AG04450 (cell line): ENCODE measurements around the gene LSM6. TPM values are rescaled to one million over a fixed set of nuclear protein-coding genes. Genes with fewer than 3 reads are reported as not detected.

ENCODE experiments used
- CTCF ChIA-PET: fragments of 300-600, 350-600 bp; formaldehyde crosslinking; extraction: SDS; loops from one replicate; lab custom pipeline; 2022; ENCODE audit warnings: antibody characterized with exemption, inconsistent platforms; lab: Charles Lee
- POLR2A ChIA-PET: fragments of 350-600 bp; formaldehyde crosslinking; extraction: SDS; loops from one replicate; lab custom pipeline; 2021; ENCODE audit warnings: antibody characterized with exemption, inconsistent platforms; lab: Yijun Ruan, JAX
- DNase-seq: peaks from one replicate; pipeline ENCODE4 v3.0.0-alpha.2; 2011; ENCODE audit warnings: low read depth, low spot score
- H3K27ac ChIP-seq: one replicate; pipeline ENCODE4 v1.5.1; 2012; ENCODE audit warnings: low read depth, low read length, control low read depth
- H3K27me3 ChIP-seq: one replicate; pipeline ENCODE4 v1.6.0; 2012; ENCODE audit warnings: low read length; ENCODE audit not compliant: control insufficient read depth, insufficient read depth
- H3K4me3 ChIP-seq: 2 replicates; pipeline ENCODE4 v1.5.1; 2011; ENCODE audit warnings: mild to moderate bottlenecking, low read depth, low read length, control low read depth
- H3K9me3 ChIP-seq: 2 replicates; pipeline ENCODE4 v1.5.1; 2012; ENCODE audit warnings: low read length; ENCODE audit not compliant: control insufficient read depth, insufficient read depth
- polyA plus RNA-seq: library from polyadenylated mRNA; depleted of rRNA; stranded (reverse); fragments of >200 nt; gene quantifications from 2 replicates; pipeline ENCODE4 v1.2.3, GENCODE V29; 2011
- TF ChIP-seq, protein P1 (sequence below): IDR thresholded peaks from 2 replicates; pipeline ENCODE4 v1.5.1; 2011; ENCODE audit warnings: low read depth, low read length, control low read depth, inconsistent platforms

Gene LSM6
- polyA plus RNA-seq, 1 experiment, result 17.6 TPM

DNA sequence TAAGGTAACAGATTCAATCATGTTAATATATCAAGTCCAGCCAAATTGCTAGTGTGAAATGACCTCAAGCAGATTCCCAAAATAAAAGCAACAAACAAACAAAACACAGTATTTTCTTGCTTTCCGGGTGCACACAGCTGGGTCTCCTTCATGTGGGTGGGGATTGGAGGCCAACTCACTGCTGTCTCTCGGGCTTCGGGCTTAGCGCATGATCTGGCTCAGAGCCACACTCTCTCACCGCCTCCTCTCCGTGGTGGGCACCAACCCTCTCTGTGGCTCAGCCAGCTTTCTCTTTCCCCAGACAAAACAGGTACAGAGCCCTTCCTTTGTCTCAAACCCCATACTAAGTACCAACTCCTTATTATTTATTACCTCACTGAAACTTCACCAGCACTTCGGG, 35.9 kb downstream of the LSM6 start:
- ChIA-PET POLR2A (no interaction called here), CTCF (no interaction called here)
- Histone ChIP-seq H3K27ac (no peak overlapping the region), H3K9me3 (no peaks in the 10 kb centered on the region), H3K4me3 (no peak overlapping the region), H3K27me3 (peaks cover 1% of the 10 kb centered on the region)
- TF ChIP-seq, protein P1, sequence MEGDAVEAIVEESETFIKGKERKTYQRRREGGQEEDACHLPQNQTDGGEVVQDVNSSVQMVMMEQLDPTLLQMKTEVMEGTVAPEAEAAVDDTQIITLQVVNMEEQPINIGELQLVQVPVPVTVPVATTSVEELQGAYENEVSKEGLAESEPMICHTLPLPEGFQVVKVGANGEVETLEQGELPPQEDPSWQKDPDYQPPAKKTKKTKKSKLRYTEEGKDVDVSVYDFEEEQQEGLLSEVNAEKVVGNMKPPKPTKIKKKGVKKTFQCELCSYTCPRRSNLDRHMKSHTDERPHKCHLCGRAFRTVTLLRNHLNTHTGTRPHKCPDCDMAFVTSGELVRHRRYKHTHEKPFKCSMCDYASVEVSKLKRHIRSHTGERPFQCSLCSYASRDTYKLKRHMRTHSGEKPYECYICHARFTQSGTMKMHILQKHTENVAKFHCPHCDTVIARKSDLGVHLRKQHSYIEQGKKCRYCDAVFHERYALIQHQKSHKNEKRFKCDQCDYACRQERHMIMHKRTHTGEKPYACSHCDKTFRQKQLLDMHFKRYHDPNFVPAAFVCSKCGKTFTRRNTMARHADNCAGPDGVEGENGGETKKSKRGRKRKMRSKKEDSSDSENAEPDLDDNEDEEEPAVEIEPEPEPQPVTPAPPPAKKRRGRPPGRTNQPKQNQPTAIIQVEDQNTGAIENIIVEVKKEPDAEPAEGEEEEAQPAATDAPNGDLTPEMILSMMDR, result no peak
- no peak for DNase-seq

DNA sequence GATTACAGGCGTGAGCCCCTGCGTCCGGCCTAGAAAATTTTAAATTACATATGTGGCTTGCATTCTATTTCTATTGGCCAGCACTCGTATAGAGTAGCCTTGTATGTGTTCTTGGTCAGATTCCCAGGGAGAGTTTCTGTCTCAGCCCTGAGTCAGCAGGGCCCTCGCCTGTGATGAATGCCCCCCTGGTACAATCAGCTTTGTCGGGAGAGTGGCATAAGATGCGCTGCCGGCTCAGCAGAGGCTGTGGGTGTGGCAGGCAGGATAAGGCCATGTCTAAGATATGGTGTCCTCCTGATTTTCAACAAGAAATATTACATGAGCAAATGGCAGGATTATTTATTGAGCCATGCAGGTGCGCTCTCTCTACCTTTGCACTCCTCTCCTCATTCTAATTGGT, 37.3 kb downstream of the LSM6 start:
- H3K27ac ChIP-seq, result no peak overlapping the region
- no peak for DNase-seq
- no peaks in the 10 kb centered on the region for H3K27me3 ChIP-seq
- H3K4me3 ChIP-seq, result no peak overlapping the region
- POLR2A ChIA-PET, result no interaction called here
- H3K9me3 ChIP-seq, result no peaks in the 10 kb centered on the region
- CTCF ChIA-PET, result interaction anchor here (1.4 kb wide), 1 partner anchor 30 kb away, joined by 3 read pairs; no protein-coding TSS in a partner anchor
- TF ChIP-seq, protein P1, result no peak

DNA sequence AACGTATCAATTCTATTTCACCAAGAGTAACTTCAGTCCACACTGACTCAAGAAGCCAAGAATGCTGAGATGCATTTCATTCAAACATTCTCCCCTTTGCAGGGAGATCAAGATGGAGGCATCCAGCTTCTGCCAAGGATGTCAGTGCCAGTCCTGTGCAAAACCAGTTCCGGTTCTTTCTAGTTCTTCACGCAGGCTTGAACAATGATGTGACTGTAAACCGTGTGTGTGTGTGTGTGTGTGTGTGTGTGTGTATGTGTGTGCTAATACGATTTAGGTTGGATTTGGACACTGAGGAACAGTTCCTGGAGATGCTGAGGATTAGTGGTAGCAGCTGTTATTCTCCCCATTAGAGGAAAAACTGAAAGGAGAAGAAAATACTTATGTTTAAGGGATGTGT, 38.7 kb downstream of the LSM6 start, which contains the start of gene REELD1:
Gene REELD1 (plus strand): TSS at position 301 of the 400 bp plus-strand sequence. CDS start 2,415 bp downstream, outside the sequence.
- H3K9me3 ChIP-seq, result no peaks in the 10 kb centered on the region
- ChIA-PET CTCF (interaction anchor here (1.4 kb wide), 1 partner anchor 28 kb away, joined by 3 read pairs; no protein-coding TSS in a partner anchor), POLR2A (no interaction called here)
- H3K4me3 ChIP-seq, result no peak within 1 kb of the TSS
- TF ChIP-seq, protein P1, result no peak
- H3K27ac ChIP-seq, result no peak within 1 kb of the TSS
- H3K27me3 ChIP-seq, result no peaks in the 10 kb centered on the region
- DNase-seq, result no peak

DNA sequence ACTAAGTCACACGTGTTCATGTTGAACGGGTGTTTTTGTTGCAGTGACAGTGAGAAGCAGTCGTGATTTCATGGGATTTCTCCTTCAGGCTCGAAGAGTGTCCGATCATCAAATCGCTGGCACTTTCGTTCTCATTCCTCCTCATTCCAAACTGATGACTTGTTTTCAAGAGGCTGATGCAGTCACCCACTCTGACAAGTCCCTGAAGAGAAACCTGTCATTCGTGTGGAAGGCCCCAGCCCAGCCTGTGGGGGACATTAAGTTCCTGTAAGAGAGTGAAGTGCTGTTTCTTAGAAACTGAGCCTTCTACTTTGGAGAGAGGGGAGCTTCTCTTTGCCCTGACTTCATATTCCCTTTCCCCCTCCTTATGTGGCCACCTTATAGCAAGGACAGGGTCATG, 46.8 kb downstream of the LSM6 start:
- Histone ChIP-seq H3K27me3 (no peaks in the 10 kb centered on the region), H3K4me3 (no peak overlapping the region), H3K27ac (no peak overlapping the region), H3K9me3 (no peaks in the 10 kb centered on the region)
- ChIA-PET POLR2A (no interaction called here), CTCF (interaction anchor here (1.4 kb wide), 1 partner anchor 20 kb away, joined by 5 read pairs; no protein-coding TSS in a partner anchor)
- no peak for DNase-seq
- TF ChIP-seq, protein P1, result no peak

DNA sequence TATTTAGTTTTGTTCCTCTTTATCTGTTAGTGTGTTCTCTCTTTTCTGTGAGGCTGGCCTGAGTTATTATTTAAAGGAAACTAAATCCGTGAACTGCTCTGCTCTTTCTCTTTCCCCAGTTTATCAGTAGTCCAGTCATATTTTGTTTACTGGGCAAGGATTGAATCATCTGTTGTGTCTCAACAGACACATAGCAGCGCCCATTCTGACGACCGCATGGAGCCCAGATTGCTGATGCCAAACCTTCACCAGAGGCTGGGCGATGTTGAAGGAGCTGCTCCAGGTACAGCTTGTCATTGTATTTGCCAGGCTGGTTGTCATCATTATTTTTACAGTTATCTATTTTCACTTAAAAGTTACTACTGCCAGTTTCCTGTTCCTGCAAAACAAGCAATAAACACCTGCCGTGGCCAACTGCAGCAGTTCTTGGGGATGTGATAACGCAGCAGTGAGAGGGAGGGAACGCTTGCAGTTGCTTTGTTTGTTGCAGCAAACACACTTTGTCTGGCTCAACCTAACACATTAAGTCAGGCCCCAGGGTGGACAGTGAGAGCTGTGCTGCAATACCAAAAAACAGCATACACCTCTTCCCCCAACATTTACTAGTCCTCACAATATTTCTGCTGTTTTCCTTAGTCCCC, 48.9 kb downstream of the LSM6 start:
- no peaks in the 10 kb centered on the region for H3K27me3 ChIP-seq
- ChIA-PET POLR2A (no interaction called here), CTCF (no interaction called here)
- no peak overlapping the region for H3K27ac ChIP-seq
- no peak overlapping the region for H3K4me3 ChIP-seq
- H3K9me3 ChIP-seq, result no peaks in the 10 kb centered on the region
- TF ChIP-seq, protein P1, result no peak
- no peak for DNase-seq
